Measurements from ENCODE around the gene ADK.
"Not testable (repeated sequence)": the region's sequence is repeated elsewhere in the genome, so short reads cannot be mapped to it uniquely, and the experiment has no call there.

ADK gene

GRCh38 chr10:74120911-74121310 is 30.1 kb upstream of the ADK start:
- Histone ChIP-seq H3K9me3 (ENCODE audit: control insufficient read depth, insufficient read depth, low read length) (no peaks in the 10 kb centered on the region), H3K4me3 (ENCODE audit: low read depth, low read length) (no peak overlapping the region), H3K36me3 (ENCODE audit: control insufficient read depth, insufficient read depth, low read length) (peaks cover 23% of the 10 kb centered on the region), H3K9ac (ENCODE audit: low read depth, low read length) (no peak overlapping the region), H3K27me3 (ENCODE audit: control insufficient read depth, insufficient read depth, low read length) (no peaks in the 10 kb centered on the region), H3K4me1 (ENCODE audit: control insufficient read depth, insufficient read depth, low read length) (no peaks in the 10 kb centered on the region)

GRCh38 chr10:74121368-74121767 is 29.7 kb upstream of the ADK start:
- Histone ChIP-seq H3K9me3 (ENCODE audit: control insufficient read depth, insufficient read depth, low read length) (no peaks in the 10 kb centered on the region), H3K4me3 (ENCODE audit: low read depth, low read length) (no peak overlapping the region), H3K4me1 (ENCODE audit: control insufficient read depth, insufficient read depth, low read length) (no peaks in the 10 kb centered on the region), H3K27me3 (ENCODE audit: control insufficient read depth, insufficient read depth, low read length) (no peaks in the 10 kb centered on the region), H3K9ac (ENCODE audit: low read depth, low read length) (no peak overlapping the region), H3K36me3 (ENCODE audit: control insufficient read depth, insufficient read depth, low read length) (peaks cover 18% of the 10 kb centered on the region)

DNA sequence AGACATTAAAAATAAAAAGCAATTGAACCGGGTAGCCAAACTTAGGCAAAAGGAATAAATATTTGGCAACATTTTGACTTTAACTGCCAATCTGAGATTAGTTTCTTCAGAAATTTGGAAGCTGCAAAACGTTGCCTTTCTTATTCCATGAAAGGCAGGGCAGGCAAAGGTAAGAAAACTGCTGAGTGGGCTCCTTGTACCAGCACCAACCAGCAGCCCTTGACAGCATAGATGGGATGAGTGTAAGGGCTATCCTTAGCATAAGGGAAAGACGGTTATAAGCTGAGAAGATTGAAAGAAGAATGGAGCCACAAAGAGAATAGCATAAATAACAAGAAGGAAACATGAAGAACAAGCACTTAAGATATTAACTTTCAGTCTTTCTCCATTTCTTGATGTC is 29.0 kb upstream of the ADK start:
- no peak overlapping the region for H3K4me3 ChIP-seq (ENCODE audit: low read depth, low read length)
- no peaks in the 10 kb centered on the region for H3K4me1 ChIP-seq (ENCODE audit: control insufficient read depth, insufficient read depth, low read length)
- peaks cover 18% of the 10 kb centered on the region for H3K36me3 ChIP-seq (ENCODE audit: control insufficient read depth, insufficient read depth, low read length)
- H3K9ac ChIP-seq (ENCODE audit: low read depth, low read length), result no peak overlapping the region
- H3K9me3 ChIP-seq (ENCODE audit: control insufficient read depth, insufficient read depth, low read length), result no peaks in the 10 kb centered on the region
- no peaks in the 10 kb centered on the region for H3K27me3 ChIP-seq (ENCODE audit: control insufficient read depth, insufficient read depth, low read length)

- Histone ChIP-seq H3K4me3 (ENCODE audit: low read depth, low read length) (no peak overlapping the region), H3K9ac (ENCODE audit: low read depth, low read length) (no peak overlapping the region), H3K9me3 (ENCODE audit: control insufficient read depth, insufficient read depth, low read length) (no peaks in the 10 kb centered on the region), H3K27me3 (ENCODE audit: control insufficient read depth, insufficient read depth, low read length) (no peaks in the 10 kb centered on the region), H3K4me1 (ENCODE audit: control insufficient read depth, insufficient read depth, low read length) (no peaks in the 10 kb centered on the region), H3K36me3 (ENCODE audit: control insufficient read depth, insufficient read depth, low read length) (peaks cover 13% of the 10 kb centered on the region)
Observed at GRCh38 chr10:74123081-74123480, 27.9 kb upstream of the ADK start.

- Histone ChIP-seq H3K27me3 (ENCODE audit: control insufficient read depth, insufficient read depth, low read length) (no peaks in the 10 kb centered on the region), H3K4me1 (ENCODE audit: control insufficient read depth, insufficient read depth, low read length) (no peaks in the 10 kb centered on the region), H3K36me3 (ENCODE audit: control insufficient read depth, insufficient read depth, low read length) (peaks cover 14% of the 10 kb centered on the region)
Observed at GRCh38 chr10:74133923-74134820, 16.8 kb upstream of the ADK start.

GRCh38 chr10:74135452-74135851 is 15.6 kb upstream of the ADK start:
- no peaks in the 10 kb centered on the region for H3K27me3 ChIP-seq (ENCODE audit: control insufficient read depth, insufficient read depth, low read length)
- no peaks in the 10 kb centered on the region for H3K9me3 ChIP-seq (ENCODE audit: control insufficient read depth, insufficient read depth, low read length)
- peaks cover 10% of the 10 kb centered on the region for H3K36me3 ChIP-seq (ENCODE audit: control insufficient read depth, insufficient read depth, low read length)
- H3K9ac ChIP-seq (ENCODE audit: low read depth, low read length), result no peak overlapping the region
- no peaks in the 10 kb centered on the region for H3K4me1 ChIP-seq (ENCODE audit: control insufficient read depth, insufficient read depth, low read length)
- H3K4me3 ChIP-seq (ENCODE audit: low read depth, low read length), result no peak overlapping the region

More at GRCh38 chr10:74133923-74134820, 16.8 kb upstream of the ADK start:
- no peak overlapping the region for H3K9ac ChIP-seq (ENCODE audit: low read depth, low read length)
- H3K4me3 ChIP-seq (ENCODE audit: low read depth, low read length), result no peak overlapping the region
- H3K9me3 ChIP-seq (ENCODE audit: control insufficient read depth, insufficient read depth, low read length), result no peaks in the 10 kb centered on the region

DNA sequence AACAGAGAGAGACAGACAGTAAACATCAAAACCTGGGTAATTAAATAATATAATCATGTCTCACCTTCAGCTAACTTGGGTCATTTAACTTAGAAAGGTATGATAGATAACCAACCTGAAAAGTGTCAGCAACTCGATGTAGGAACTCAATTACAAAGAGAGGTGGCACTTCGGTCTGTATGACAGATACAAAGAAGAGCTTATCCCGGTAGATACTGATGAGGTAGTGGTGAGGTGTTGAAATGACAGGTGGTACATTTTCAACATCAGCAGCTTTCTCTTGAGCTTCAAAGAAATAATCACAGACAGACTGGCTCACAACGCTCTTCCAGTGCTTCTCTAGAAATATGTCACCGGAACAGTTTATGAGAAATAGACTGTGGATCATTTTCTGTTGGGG is 13.0 kb upstream of the ADK start:
- H3K4me3 ChIP-seq (ENCODE audit: low read depth, low read length), result no peak overlapping the region
- H3K36me3 ChIP-seq (ENCODE audit: control insufficient read depth, insufficient read depth, low read length), result peaks cover 3% of the 10 kb centered on the region
- no peaks in the 10 kb centered on the region for H3K9me3 ChIP-seq (ENCODE audit: control insufficient read depth, insufficient read depth, low read length)
- no peaks in the 10 kb centered on the region for H3K4me1 ChIP-seq (ENCODE audit: control insufficient read depth, insufficient read depth, low read length)
- no peaks in the 10 kb centered on the region for H3K27me3 ChIP-seq (ENCODE audit: control insufficient read depth, insufficient read depth, low read length)
- no peak overlapping the region for H3K9ac ChIP-seq (ENCODE audit: low read depth, low read length)

GRCh38 chr10:74138596-74138995 is 12.4 kb upstream of the ADK start:
- not testable (repeated sequence) for H3K9me3 ChIP-seq (ENCODE audit: control insufficient read depth, insufficient read depth, low read length); H3K9ac ChIP-seq (ENCODE audit: low read depth, low read length); H3K27me3 ChIP-seq (ENCODE audit: control insufficient read depth, insufficient read depth, low read length); H3K4me1 ChIP-seq (ENCODE audit: control insufficient read depth, insufficient read depth, low read length); H3K36me3 ChIP-seq (ENCODE audit: control insufficient read depth, insufficient read depth, low read length); H3K4me3 ChIP-seq (ENCODE audit: low read depth, low read length)

DNA sequence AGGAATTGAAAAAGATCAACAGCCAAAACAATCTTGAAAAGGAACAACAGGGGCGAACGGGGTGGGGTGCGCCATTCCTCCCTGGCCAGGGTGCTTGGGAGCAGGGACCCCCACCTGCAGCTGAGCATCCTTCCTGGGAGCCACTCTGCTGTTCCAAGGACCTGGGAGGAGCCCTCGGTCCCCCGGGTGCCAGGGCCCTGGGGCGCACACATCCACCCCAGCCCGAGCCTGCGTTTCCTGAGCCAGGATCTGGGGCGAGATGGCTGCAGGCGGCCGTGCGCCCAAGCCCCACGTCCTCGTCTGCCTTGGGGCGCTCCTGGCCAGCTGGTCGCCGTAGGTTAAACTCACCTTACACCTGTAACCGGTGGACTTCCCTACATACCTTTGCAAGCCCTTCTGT is 11.0 kb upstream of the ADK start:
- H3K27me3 ChIP-seq (ENCODE audit: control insufficient read depth, insufficient read depth, low read length), result no peaks in the 10 kb centered on the region
- H3K9ac ChIP-seq (ENCODE audit: low read depth, low read length), result no peak overlapping the region
- H3K4me1 ChIP-seq (ENCODE audit: control insufficient read depth, insufficient read depth, low read length), result no peaks in the 10 kb centered on the region
- no peak overlapping the region for H3K4me3 ChIP-seq (ENCODE audit: low read depth, low read length)
- peaks cover 3% of the 10 kb centered on the region for H3K36me3 ChIP-seq (ENCODE audit: control insufficient read depth, insufficient read depth, low read length)
- no peaks in the 10 kb centered on the region for H3K9me3 ChIP-seq (ENCODE audit: control insufficient read depth, insufficient read depth, low read length)

GRCh38 chr10:74140553-74140952 is 10.5 kb upstream of the ADK start:
- H3K27me3 ChIP-seq (ENCODE audit: control insufficient read depth, insufficient read depth, low read length), result no peaks in the 10 kb centered on the region
- H3K36me3 ChIP-seq (ENCODE audit: control insufficient read depth, insufficient read depth, low read length), result peaks cover 3% of the 10 kb centered on the region

GRCh38 chr10:74145133-74145532 is 5.9 kb upstream of the ADK start:
- Histone ChIP-seq H3K4me3 (ENCODE audit: low read depth, low read length) (no peak overlapping the region), H3K9ac (ENCODE audit: low read depth, low read length) (no peak overlapping the region)

More at GRCh38 chr10:74140553-74140952, 10.5 kb upstream of the ADK start:
- Histone ChIP-seq H3K9ac (ENCODE audit: low read depth, low read length) (no peak overlapping the region), H3K4me1 (ENCODE audit: control insufficient read depth, insufficient read depth, low read length) (no peaks in the 10 kb centered on the region), H3K9me3 (ENCODE audit: control insufficient read depth, insufficient read depth, low read length) (no peaks in the 10 kb centered on the region), H3K4me3 (ENCODE audit: low read depth, low read length) (no peak overlapping the region)

GRCh38 chr10:74146980-74147379 is 4.0 kb upstream of the ADK start:
- not testable (repeated sequence) for H3K27me3 ChIP-seq (ENCODE audit: control insufficient read depth, insufficient read depth, low read length); H3K4me3 ChIP-seq (ENCODE audit: low read depth, low read length); H3K9ac ChIP-seq (ENCODE audit: low read depth, low read length); H3K4me1 ChIP-seq (ENCODE audit: control insufficient read depth, insufficient read depth, low read length); H3K9me3 ChIP-seq (ENCODE audit: control insufficient read depth, insufficient read depth, low read length); H3K36me3 ChIP-seq (ENCODE audit: control insufficient read depth, insufficient read depth, low read length)

More at GRCh38 chr10:74145133-74145532, 5.9 kb upstream of the ADK start:
- Histone ChIP-seq H3K4me1 (ENCODE audit: control insufficient read depth, insufficient read depth, low read length) (no peaks in the 10 kb centered on the region), H3K9me3 (ENCODE audit: control insufficient read depth, insufficient read depth, low read length) (no peaks in the 10 kb centered on the region), H3K27me3 (ENCODE audit: control insufficient read depth, insufficient read depth, low read length) (no peaks in the 10 kb centered on the region), H3K36me3 (ENCODE audit: control insufficient read depth, insufficient read depth, low read length) (no peaks in the 10 kb centered on the region)

All from iPS-15b (cell line).